ENCODE data around the gene ARHGEF28. TPM values are rescaled to one million over a fixed set of nuclear protein-coding genes. Genes with fewer than 3 reads are reported as not detected.

Gene ARHGEF28
- polyA plus RNA-seq, 4 donors = 42.0 to 57.9 (median 51.4) TPM

GRCh38 chr5:73620334-73620687, 5.7 kb upstream of the ARHGEF28 start:
- no peak for DNase-seq (ENCODE audit: low read depth in 4 of 4, low spot score in 2 of 4)

DNA sequence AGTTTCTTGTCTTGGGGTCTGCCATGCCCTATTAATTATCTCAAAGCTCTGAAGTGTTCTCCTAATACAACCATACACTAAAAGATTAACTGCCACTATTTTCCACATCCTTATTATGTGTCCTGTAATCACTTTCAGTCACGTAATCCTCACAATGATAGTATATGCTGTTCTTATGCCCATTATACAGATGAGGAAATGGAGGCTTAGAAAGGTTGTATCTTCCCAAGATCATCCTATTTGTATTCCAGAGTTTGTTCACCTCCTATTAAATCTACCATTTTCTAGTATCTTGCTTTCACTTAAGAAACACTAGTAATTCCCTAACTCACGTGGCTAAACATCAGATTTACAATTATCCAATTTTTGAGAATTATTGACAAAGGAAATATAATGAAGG, 2.9 kb upstream of the ARHGEF28 start:
- DNase-seq (ENCODE audit: low read depth in 4 of 4, low spot score in 2 of 4) = no peak

- no peak for DNase-seq (ENCODE audit: low read depth in 4 of 4, low spot score in 2 of 4)
Observed at GRCh38 chr5:73623901-73624404, 2.0 kb upstream of the ARHGEF28 start.

- DNase-seq (ENCODE audit: low read depth in 4 of 4, low spot score in 2 of 4) = no peak
Observed at GRCh38 chr5:73624888-73625287, 1.1 kb upstream of the ARHGEF28 start.

DNA sequence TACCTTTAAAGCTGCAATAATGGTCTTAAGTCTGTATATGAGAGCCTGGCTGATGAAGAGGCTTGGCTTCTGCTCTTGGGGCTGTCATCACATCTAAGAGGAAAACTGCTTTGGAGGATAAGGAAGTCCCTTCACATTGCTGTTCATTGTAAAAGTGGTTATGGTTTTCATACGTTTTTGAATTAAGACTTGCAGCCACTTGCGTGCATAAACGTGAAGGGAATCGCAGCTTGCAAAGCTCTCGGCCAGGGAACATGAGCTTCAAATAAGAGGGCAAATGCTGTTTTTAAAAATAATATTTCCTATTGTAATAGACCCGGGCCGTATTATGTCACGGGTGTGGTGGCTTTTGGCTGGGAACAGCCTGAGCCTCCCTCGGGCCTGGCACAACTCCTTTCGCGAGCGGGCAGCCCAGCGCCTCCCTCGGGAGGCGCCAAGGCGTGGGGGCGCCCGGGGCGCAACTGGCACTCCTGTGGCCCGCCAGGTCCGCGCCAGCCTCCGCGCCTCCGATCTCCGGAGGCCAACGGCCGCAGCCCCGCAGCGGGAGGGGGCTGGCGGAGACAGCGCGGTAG, 538 bp upstream of the ARHGEF28 start:
- DNase-seq (ENCODE audit: low read depth in 4 of 4, low spot score in 2 of 4) = no peak

- no peak for DNase-seq (ENCODE audit: low read depth in 4 of 4, low spot score in 2 of 4)
Observed at GRCh38 chr5:73626814-73627313, 868 bp downstream of the ARHGEF28 start.

- no peak for DNase-seq (ENCODE audit: low read depth in 4 of 4, low spot score in 2 of 4)
Observed at GRCh38 chr5:73629456-73629855, 3.5 kb downstream of the ARHGEF28 start.

DNA sequence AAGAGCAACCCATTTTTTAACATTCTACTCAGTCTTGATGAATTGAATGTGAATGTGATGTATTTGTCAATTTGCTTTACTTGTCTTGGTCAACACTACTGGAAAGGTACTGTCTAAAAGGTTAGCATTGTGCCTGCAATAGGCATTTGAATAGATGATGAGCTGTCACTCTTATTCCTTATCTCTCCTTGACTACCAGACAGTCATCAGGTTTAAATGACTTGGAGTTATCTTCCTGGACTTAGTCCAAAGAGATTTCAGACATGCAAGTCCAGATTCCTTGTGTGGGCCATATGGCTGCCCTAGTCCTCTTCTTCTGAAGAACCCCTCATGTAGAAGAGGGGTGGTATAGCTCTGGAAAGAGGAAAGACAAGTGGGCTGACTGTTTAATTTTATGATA, 4.8 kb downstream of the ARHGEF28 start:
- DNase-seq (ENCODE audit: low read depth in 4 of 4, low spot score in 2 of 4) = no peak

DNA sequence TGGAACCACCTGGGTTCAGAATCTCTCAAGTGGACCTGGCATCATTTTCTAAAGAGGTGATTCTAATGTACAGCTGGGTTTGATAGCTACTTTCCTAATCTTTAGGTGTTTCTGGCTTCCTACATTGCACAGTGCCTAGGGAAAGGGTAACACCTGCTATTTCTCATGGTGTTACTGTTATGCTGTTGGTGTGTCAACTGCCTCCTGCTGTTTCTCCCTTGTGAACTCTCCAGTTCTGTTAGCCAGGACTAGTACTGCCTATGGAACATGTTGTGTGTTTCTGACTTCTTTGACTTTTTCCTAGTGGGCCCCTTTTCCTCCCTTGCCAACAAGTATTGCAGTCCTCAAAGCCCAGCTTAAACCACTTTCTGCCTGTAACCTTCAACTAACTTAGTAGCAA, 5.5 kb downstream of the ARHGEF28 start:
- DNase-seq (ENCODE audit: low read depth in 4 of 4, low spot score in 2 of 4) = no peak

DNA sequence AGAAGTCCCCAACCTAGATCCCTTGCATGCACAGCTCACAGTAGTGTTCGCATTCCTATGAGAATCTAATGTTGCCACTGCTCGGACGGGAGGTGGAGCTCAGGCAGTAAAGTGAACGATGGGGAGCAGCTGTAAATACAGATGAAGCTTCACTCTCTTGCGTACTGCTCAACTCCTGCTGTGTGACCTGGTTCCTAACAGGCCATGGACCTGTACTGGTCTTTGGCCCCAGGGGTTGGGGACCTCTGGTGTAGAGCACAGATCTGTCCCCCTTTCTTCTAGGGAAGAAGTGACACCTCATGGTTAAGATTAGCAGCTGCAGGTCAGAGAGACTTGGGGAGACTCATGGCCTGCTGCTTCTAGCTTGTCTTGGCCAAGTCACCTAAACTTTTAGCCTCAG, 7.1 kb downstream of the ARHGEF28 start:
- no peak for DNase-seq (ENCODE audit: low read depth in 4 of 4, low spot score in 2 of 4)

GRCh38 chr5:73636408-73636807, 10.4 kb downstream of the ARHGEF28 start:
- DNase-seq (ENCODE audit: low read depth in 4 of 4, low spot score in 2 of 4) = no peak

- DNase-seq (ENCODE audit: low read depth in 4 of 4, low spot score in 2 of 4) = no peak
Observed at GRCh38 chr5:73637565-73637964, 11.6 kb downstream of the ARHGEF28 start.

GRCh38 chr5:73638344-73639095, 12.5 kb downstream of the ARHGEF28 start:
- no peak for DNase-seq (ENCODE audit: low read depth in 4 of 4, low spot score in 2 of 4)

DNA sequence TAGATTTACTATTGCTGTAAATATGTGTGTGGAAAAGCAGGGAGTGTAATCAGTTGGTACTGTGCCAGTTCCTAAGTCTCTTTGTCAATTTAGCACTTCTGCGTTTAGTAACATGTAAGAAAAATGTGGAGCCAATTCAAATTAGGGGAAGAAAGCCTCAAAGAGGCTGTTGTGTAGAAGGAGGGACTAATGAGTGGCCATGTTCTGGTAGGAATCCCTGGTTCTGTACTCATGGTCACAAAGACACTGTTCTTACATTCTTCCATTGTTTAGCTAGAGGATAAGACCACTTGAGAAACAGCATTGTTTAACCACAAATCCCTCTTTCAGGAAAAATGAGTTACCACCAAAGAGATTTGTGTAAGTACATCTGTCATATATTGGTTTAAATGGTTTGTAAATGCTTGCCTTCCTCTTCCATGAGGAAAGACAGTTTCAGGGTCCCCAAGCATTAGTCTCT, 14.9 kb downstream of the ARHGEF28 start:
- DNase-seq (ENCODE audit: low read depth in 4 of 4, low spot score in 2 of 4) = no peak

DNA sequence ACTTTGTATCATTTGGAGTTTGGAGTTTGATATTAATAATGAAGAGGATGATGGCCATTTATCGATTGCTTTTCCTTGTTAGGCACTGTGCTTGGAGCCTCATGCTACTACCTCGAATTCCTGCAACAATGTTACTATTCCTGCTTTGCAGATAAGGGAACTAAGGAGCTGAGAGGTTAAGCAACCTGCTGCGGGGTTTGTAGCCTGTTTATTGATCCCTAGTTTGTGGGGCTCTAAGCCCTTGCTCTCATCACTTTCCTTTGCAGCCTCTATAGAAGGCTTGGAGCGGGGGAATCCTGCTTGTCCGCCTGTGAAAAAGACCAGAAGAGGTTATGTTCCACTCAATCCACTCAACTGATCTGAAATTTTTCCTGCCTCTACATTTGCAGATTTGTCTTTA, 15.8 kb downstream of the ARHGEF28 start:
- DNase-seq (ENCODE audit: low read depth in 4 of 4, low spot score in 2 of 4) = no peak

- no peak for DNase-seq (ENCODE audit: low read depth in 4 of 4, low spot score in 2 of 4)
Observed at GRCh38 chr5:73642344-73642743, 16.3 kb downstream of the ARHGEF28 start.

GRCh38 chr5:73644385-73644963, 18.5 kb downstream of the ARHGEF28 start:
- no peak for DNase-seq (ENCODE audit: low read depth in 4 of 4, low spot score in 2 of 4)

- DNase-seq (ENCODE audit: low read depth in 4 of 4, low spot score in 2 of 4) = no peak
Observed at GRCh38 chr5:73647721-73648120, 21.7 kb downstream of the ARHGEF28 start.

GRCh38 chr5:73648515-73648914, 22.5 kb downstream of the ARHGEF28 start:
- DNase-seq (ENCODE audit: low read depth in 4 of 4, low spot score in 2 of 4) = no peak

DNA sequence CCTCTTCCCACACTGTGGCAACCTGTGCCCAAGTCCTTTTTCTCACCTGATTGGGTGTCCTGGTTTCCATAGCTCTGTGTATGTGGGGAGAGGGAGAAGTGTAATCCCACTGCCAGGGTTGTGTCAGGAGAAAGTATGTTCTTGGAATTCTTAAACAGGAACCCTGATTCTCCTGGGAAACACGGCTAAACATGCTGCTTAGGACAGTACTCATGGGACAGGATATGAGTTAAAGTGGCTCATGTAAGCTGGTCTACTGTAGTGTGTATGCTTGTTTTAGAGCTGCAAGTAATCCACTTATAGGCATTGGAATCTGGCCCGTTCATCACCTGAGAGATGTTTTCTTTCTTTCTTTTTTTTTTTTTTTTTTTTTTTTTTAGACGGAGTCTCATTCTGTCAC, 23.9 kb downstream of the ARHGEF28 start:
- DNase-seq (ENCODE audit: low read depth in 4 of 4, low spot score in 2 of 4) = no peak

- no peak for DNase-seq (ENCODE audit: low read depth in 4 of 4, low spot score in 2 of 4)
Observed at GRCh38 chr5:73652391-73652790, 26.4 kb downstream of the ARHGEF28 start.
